BE2C (cell line): Measurements from ENCODE around the gene PIGN.

Experiments used
- DNase-seq: peaks from one replicate; pipeline ENCODE4 v3.0.0-alpha.2; 2020
- H3K27me3 ChIP-seq: fragments of 250-450 bp; sonication (Bioruptor Pico); 2 replicates; pipeline ENCODE4 v1.5.1; 2020; ENCODE audit warnings: mild to moderate bottlenecking
- H3K36me3 ChIP-seq: fragments of 250-450 bp; sonication (Bioruptor Pico); 2 replicates; pipeline ENCODE4 v1.5.1; 2020; ENCODE audit warnings: mild to moderate bottlenecking
- H3K4me1 ChIP-seq: fragments of 250-450 bp; sonication (Bioruptor Pico); 2 replicates; pipeline ENCODE4 v1.5.1; 2020
- H3K4me3 ChIP-seq: 2 replicates; pipeline ENCODE4 v1.5.1; 2011; ENCODE audit warnings: low read depth, low read length
- H3K9me3 ChIP-seq: fragments of 250-450 bp; sonication (Bioruptor Pico); 2 replicates; pipeline ENCODE4 v1.5.1; 2020
- CTCF ChIP-seq: IDR thresholded peaks from 2 replicates; pipeline ENCODE4 v1.5.1; 2012; ENCODE audit warnings: mild to moderate bottlenecking, low read depth, low read length

Gene PIGN

GRCh38 chr18:62131301-62131909 lies 55.5 kb downstream of the PIGN start:
- TF ChIP-seq CTCF, result peak; percentile 80
- Histone ChIP-seq H3K36me3 (no peaks in the 10 kb centered on the region), H3K27me3 (no peaks in the 10 kb centered on the region), H3K9me3 (no peaks in the 10 kb centered on the region), H3K4me3 (no peak overlapping the region), H3K4me1 (no peaks in the 10 kb centered on the region)
- peak; percentile 45 for DNase-seq

- no peak for TF ChIP-seq CTCF
- no peaks in the 10 kb centered on the region for H3K27me3 ChIP-seq
- no peaks in the 10 kb centered on the region for H3K9me3 ChIP-seq
- no peaks in the 10 kb centered on the region for H3K36me3 ChIP-seq
- no peak for DNase-seq
- H3K4me3 ChIP-seq, result no peak overlapping the region
- no peaks in the 10 kb centered on the region for H3K4me1 ChIP-seq
These were observed 58.7 kb downstream of the PIGN start for GRCh38 chr18:62128157-62128556.

- H3K4me1 ChIP-seq, result no peaks in the 10 kb centered on the region
- H3K9me3 ChIP-seq, result no peaks in the 10 kb centered on the region
- H3K36me3 ChIP-seq, result no peaks in the 10 kb centered on the region
- no peaks in the 10 kb centered on the region for H3K27me3 ChIP-seq
- no peak overlapping the region for H3K4me3 ChIP-seq
- TF ChIP-seq CTCF, result no peak
- DNase-seq, result no peak
These were observed 60.1 kb downstream of the PIGN start for GRCh38 chr18:62126737-62127136.

GRCh38 chr18:62125702-62126101 lies 61.2 kb downstream of the PIGN start:
- H3K27me3 ChIP-seq, result no peaks in the 10 kb centered on the region
- H3K36me3 ChIP-seq, result no peaks in the 10 kb centered on the region
- H3K9me3 ChIP-seq, result no peaks in the 10 kb centered on the region
- H3K4me1 ChIP-seq, result no peaks in the 10 kb centered on the region
- no peak for DNase-seq
- H3K4me3 ChIP-seq, result no peak overlapping the region
- TF ChIP-seq CTCF, result no peak

GRCh38 chr18:62122330-62122729 lies 64.5 kb downstream of the PIGN start:
- Histone ChIP-seq H3K9me3 (no peaks in the 10 kb centered on the region), H3K4me1 (no peaks in the 10 kb centered on the region), H3K27me3 (no peaks in the 10 kb centered on the region), H3K36me3 (no peaks in the 10 kb centered on the region), H3K4me3 (no peak overlapping the region)
- no peak for DNase-seq
- no peak for TF ChIP-seq CTCF

GRCh38 chr18:62119884-62120283 lies 67.0 kb downstream of the PIGN start:
- Histone ChIP-seq H3K27me3 (no peaks in the 10 kb centered on the region), H3K4me3 (no peak overlapping the region), H3K9me3 (no peaks in the 10 kb centered on the region), H3K36me3 (no peaks in the 10 kb centered on the region), H3K4me1 (no peaks in the 10 kb centered on the region)
- no peak for TF ChIP-seq CTCF
- no peak for DNase-seq
